ENCODE measurements around the gene WNT3A.
"Not testable (repeated sequence)": the region's sequence is repeated elsewhere in the genome, so short reads cannot be mapped to it uniquely, and the experiment has no call there.

- TF ChIP-seq, protein P1, sequence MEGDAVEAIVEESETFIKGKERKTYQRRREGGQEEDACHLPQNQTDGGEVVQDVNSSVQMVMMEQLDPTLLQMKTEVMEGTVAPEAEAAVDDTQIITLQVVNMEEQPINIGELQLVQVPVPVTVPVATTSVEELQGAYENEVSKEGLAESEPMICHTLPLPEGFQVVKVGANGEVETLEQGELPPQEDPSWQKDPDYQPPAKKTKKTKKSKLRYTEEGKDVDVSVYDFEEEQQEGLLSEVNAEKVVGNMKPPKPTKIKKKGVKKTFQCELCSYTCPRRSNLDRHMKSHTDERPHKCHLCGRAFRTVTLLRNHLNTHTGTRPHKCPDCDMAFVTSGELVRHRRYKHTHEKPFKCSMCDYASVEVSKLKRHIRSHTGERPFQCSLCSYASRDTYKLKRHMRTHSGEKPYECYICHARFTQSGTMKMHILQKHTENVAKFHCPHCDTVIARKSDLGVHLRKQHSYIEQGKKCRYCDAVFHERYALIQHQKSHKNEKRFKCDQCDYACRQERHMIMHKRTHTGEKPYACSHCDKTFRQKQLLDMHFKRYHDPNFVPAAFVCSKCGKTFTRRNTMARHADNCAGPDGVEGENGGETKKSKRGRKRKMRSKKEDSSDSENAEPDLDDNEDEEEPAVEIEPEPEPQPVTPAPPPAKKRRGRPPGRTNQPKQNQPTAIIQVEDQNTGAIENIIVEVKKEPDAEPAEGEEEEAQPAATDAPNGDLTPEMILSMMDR (conservative IDR thresholded peaks at IDR 0.05; ENCODE audit: low read depth, low read length): not testable (repeated sequence)
- not testable (repeated sequence) for TF ChIP-seq POLR2A (IDR thresholded peaks at IDR 0.05; ENCODE audit: low read depth, low read length)
Observed at GRCh38 chr1:227970076-227970995, 36.5 kb upstream of the WNT3A start.
